ENCODE results near the gene PILRB. TPM values are rescaled to one million over a fixed set of nuclear protein-coding genes. Genes with fewer than 3 reads are reported as not detected.

Gene PILRB
- total RNA-seq, 1 experiment from 2014 or later: 119 TPM

DNA sequence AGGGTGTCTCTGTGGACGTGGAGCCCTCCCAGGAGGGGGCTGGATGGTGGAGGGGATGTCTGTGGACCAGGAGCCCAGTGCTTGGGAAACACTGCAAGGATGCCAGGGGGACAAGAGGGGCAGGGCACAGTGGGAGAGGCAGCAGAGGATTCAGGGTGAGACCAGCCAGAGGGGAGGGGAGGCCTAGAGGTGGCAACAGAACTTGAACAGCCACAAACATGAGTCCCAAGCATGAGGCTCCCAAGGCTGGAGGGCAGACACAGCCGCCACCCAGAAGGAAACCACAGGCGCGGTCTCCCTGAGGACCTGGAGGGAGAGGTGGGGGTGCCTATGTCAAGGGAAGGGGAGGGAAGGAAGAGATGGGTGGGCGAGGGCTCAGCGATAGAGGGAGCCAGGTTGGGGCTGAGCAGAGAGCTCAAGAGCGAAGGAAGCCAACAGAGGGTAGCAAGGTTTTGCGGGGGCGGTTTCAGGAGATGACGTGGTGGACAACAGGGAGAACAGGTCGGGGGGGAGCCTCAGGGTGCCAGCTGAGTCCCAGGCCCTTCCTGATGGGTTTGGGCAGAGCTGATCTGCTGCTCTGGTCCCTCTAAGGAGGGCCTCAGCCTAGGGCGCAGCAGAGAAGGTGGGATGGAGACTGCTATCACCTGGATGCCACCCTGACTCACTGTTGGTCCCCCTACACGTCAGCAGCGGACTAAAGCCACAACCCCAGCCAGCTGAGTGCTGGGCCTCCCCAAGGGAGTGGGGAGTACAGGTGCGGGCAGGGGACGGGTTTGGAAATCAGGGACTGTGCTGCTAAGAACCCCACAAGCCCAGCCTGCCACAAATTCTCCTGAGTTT is 8.7 kb downstream of the PILRB start:
- DNase-seq: no peak
- H3K9me2 ChIP-seq (ENCODE audit: insufficient read depth): no peaks in the 10 kb centered on the region
- intact Hi-C loops (cut with micrococcal nuclease; ENCODE audit: unreplicated experiment): no loop called here
- POLR2A ChIA-PET (ENCODE audit: unreplicated experiment): no interaction called here
- H3K27me3 ChIP-seq (ENCODE audit: insufficient read depth, low read depth): no peaks in the 10 kb centered on the region
- TF ChIP-seq CTCF (conservative IDR thresholded peaks at IDR 0.05) (no peak), EZH2 (IDR thresholded peaks at IDR 0.05; ENCODE audit: low read depth) (no peak)
- BruUV-seq (replicated peaks): no TSS peak
- peaks cover 9% of the 10 kb centered on the region; the same call in 1 of the 2 replicates for H4K20me1 ChIP-seq (ENCODE audit: insufficient read depth)
- no peaks in the 10 kb centered on the region for H3K9me3 ChIP-seq (ENCODE audit: insufficient read depth, low read depth)
- no peaks in the 10 kb centered on the region for H3K4me1 ChIP-seq (replicated peaks; ENCODE audit: insufficient read depth)
- H3K79me2 ChIP-seq (ENCODE audit: low read depth): no peaks in the 10 kb centered on the region
- H3K27ac ChIP-seq: no peak overlapping the region
- CTCF ChIA-PET: no interaction called here
- no peak overlapping the region for H2AFZ ChIP-seq
- peaks cover 53% of the 10 kb centered on the region for H3F3A ChIP-seq (ENCODE audit: insufficient read depth, low read depth)
- H3K4me2 ChIP-seq: no peak overlapping the region
- no peak overlapping the region for H3K4me3 ChIP-seq
- peaks cover 15% of the 10 kb centered on the region for H3K36me3 ChIP-seq (ENCODE audit: low read depth)

DNA sequence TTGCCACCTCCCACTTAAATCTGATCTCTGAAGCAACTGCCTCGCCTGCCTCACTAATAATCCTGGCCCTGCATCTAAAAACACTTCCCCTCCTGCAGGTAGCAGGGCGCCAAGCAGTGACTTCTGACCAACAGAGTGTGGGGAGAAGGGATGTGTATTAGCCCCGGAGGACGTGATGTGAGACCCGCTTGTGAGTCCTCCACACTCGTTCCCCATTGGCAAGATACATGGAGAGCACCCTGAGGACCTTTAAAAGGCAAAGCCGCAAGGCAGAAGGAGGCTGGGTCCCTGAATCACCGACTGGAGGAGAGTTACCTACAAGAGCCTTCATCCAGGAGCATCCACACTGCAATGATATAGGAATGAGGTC is 9.3 kb downstream of the PILRB start:
- POLR2A ChIA-PET (ENCODE audit: unreplicated experiment): no interaction called here
- no TSS peak for BruUV-seq (replicated peaks)

More for the DNA sequence above, 9.3 kb downstream of the PILRB start:
- intact Hi-C loops (cut with micrococcal nuclease; ENCODE audit: unreplicated experiment): no loop called here
- H3K9me3 ChIP-seq (ENCODE audit: insufficient read depth, low read depth): no peaks in the 10 kb centered on the region
- no peaks in the 10 kb centered on the region for H3K27me3 ChIP-seq (ENCODE audit: insufficient read depth, low read depth)
- TF ChIP-seq EZH2 (IDR thresholded peaks at IDR 0.05; ENCODE audit: low read depth) (no peak), CTCF (conservative IDR thresholded peaks at IDR 0.05) (no peak)
- no peaks in the 10 kb centered on the region for H3K9me2 ChIP-seq (ENCODE audit: insufficient read depth)
- no peaks in the 10 kb centered on the region for H3K79me2 ChIP-seq (ENCODE audit: low read depth)
- H3K27ac ChIP-seq: no peak overlapping the region
- no peak overlapping the region for H3K4me2 ChIP-seq
- no peaks in the 10 kb centered on the region for H3K4me1 ChIP-seq (replicated peaks; ENCODE audit: insufficient read depth)
- no peak for DNase-seq
- H3F3A ChIP-seq (ENCODE audit: insufficient read depth, low read depth): peaks cover 53% of the 10 kb centered on the region
- H3K4me3 ChIP-seq: no peak overlapping the region
- peaks cover 10% of the 10 kb centered on the region for H3K36me3 ChIP-seq (ENCODE audit: low read depth)
- H4K20me1 ChIP-seq (ENCODE audit: insufficient read depth): peaks cover 9% of the 10 kb centered on the region; the same call in 1 of the 2 replicates
- CTCF ChIA-PET: no interaction called here
- H2AFZ ChIP-seq: no peak overlapping the region
